Endothelial cell of umbilical vein (primary cell): Measurements from ENCODE around the gene PSAPL1. TPM values are rescaled to one million over a fixed set of nuclear protein-coding genes. Genes with fewer than 3 reads are reported as not detected.

Experiments used
- BruUV-seq: library from RNA; stranded (reverse); fragments of 400-500 nt; replicated peaks from 2 replicates; lab custom pipeline; 2021; lab: Mats Ljungman, UMichigan
- CTCF ChIA-PET: fragments of 300-600, 350-600 bp; sonication (Branson Sonifier 250); formaldehyde crosslinking; loops from one replicate; lab custom pipeline; 2021; ENCODE audit warnings: antibody characterized with exemption, inconsistent platforms; lab: Charles Lee
- POLR2A ChIA-PET: fragments of 300-600, 350-600 bp; sonication (Branson Sonifier 250); formaldehyde crosslinking; loops from one replicate; lab custom pipeline; 2021; ENCODE audit warnings: antibody characterized with exemption, inconsistent platforms; lab: Charles Lee
- DNase-seq: peaks from one replicate; pipeline ENCODE4 v3.0.0-alpha.2; 2011; ENCODE audit warnings: low read depth, low spot score
- FAIRE-seq: peaks from 2 replicates; lab custom pipeline; 2011; peaks lifted over from hg19 to GRCh38; lab: Jason Lieb, UNC
- H2AFZ ChIP-seq: 2 replicates; pipeline ENCODE4 v1.6.0; 2012; ENCODE audit warnings: low read depth, low read length, control low read depth, inconsistent platforms
- H3K27ac ChIP-seq: 2 replicates; pipeline ENCODE4 v1.5.1; 2011; ENCODE audit warnings: low read depth, mild to moderate bottlenecking, control low read depth, low read length, moderate library complexity; ENCODE audit not compliant: insufficient read depth
- H3K27me3 ChIP-seq, 2 experiments: 2 replicates each; pipeline versions ENCODE4 v1.6.0 to v1.6.1; 2011; ENCODE audit warnings: low read length in 2 of 2, mixed read lengths in 1 of 2; ENCODE audit not compliant: control insufficient read depth in 2 of 2, insufficient read depth in 2 of 2
- H3K36me3 ChIP-seq, 2 experiments: 2 replicates in 1 of 2; 3 replicates in 1 of 2; pipeline ENCODE4 v1.5.1; 2011; ENCODE audit warnings: low read length in 2 of 2, mild to moderate bottlenecking in 1 of 2, moderate library complexity in 1 of 2; ENCODE audit not compliant: control insufficient read depth in 2 of 2, insufficient read depth in 2 of 2; ENCODE audit errors: extremely low read depth in 1 of 2
- H3K4me1 ChIP-seq: 3 replicates; pipeline ENCODE4 v1.5.1; 2011; ENCODE audit warnings: mild to moderate bottlenecking, low read length; ENCODE audit not compliant: control insufficient read depth, insufficient read depth; ENCODE audit errors: extremely low read depth
- H3K4me2 ChIP-seq: 2 replicates; pipeline ENCODE4 v1.6.1; 2011; ENCODE audit warnings: low read length, control low read depth, mixed read lengths; ENCODE audit not compliant: insufficient read depth
- H3K4me3 ChIP-seq, 3 experiments: fragments of 200-600 bp in 1 of 3; sonication (generic), shearing (Covaris generic) in 1 of 3; replicated peaks in 1 of 3; 2 replicates each; pipeline ENCODE4 v1.5.1; 2011 to 2016; ENCODE audit warnings: control low read depth in 3 of 3, low read length in 3 of 3, mild to moderate bottlenecking in 2 of 3, inconsistent platforms in 1 of 3, low read depth in 1 of 3, moderate library complexity in 1 of 3; ENCODE audit not compliant: insufficient read depth in 1 of 3
- H3K79me2 ChIP-seq: 2 replicates; pipeline ENCODE4 v1.6.0; 2012; ENCODE audit warnings: low read length, inconsistent platforms; ENCODE audit not compliant: control insufficient read depth, insufficient read depth
- H3K9ac ChIP-seq: replicated peaks from 2 replicates; pipeline ENCODE3; 2011; ENCODE audit warnings: low read length, control low read depth; ENCODE audit not compliant: insufficient read depth; ENCODE audit errors: extremely low read depth
- H3K9me1 ChIP-seq: replicated peaks from 3 replicates; pipeline ENCODE4 v1.6.0; 2011; ENCODE audit warnings: mild to moderate bottlenecking, low read length; ENCODE audit not compliant: control insufficient read depth, insufficient read depth; ENCODE audit errors: extremely low read depth
- H3K9me3 ChIP-seq: replicated peaks from 2 replicates; pipeline ENCODE4 v1.5.1; 2012; ENCODE audit warnings: low read length, inconsistent platforms; ENCODE audit not compliant: control insufficient read depth, insufficient read depth
- H4K20me1 ChIP-seq: replicated peaks from 2 replicates; pipeline ENCODE3; 2011; ENCODE audit warnings: mild to moderate bottlenecking, low read length; ENCODE audit not compliant: control insufficient read depth, insufficient read depth; ENCODE audit errors: extremely low read depth
- EZH2 ChIP-seq: IDR thresholded peaks from 2 replicates; pipeline ENCODE4 v1.6.1; 2012; ENCODE audit warnings: borderline replicate concordance, low read depth, mild to moderate bottlenecking, moderate library complexity, low read length, inconsistent platforms; ENCODE audit not compliant: severe bottlenecking
- FOS ChIP-seq: IDR thresholded peaks from 2 replicates; pipeline ENCODE4 v1.6.1; 2011; ENCODE audit warnings: mild to moderate bottlenecking, low read length, moderate library complexity, borderline replicate concordance; ENCODE audit not compliant: insufficient read depth
- GATA2 ChIP-seq: IDR thresholded peaks from 2 replicates; pipeline ENCODE4 v1.7.0; 2011; ENCODE audit warnings: low read depth, mild to moderate bottlenecking, moderate library complexity, mixed read lengths, low read length; ENCODE audit not compliant: insufficient read length, insufficient read depth
- JUN ChIP-seq: IDR thresholded peaks from 2 replicates; pipeline ENCODE4 v1.6.1; 2011; ENCODE audit warnings: borderline replicate concordance, low read depth; ENCODE audit not compliant: insufficient read length, insufficient read depth
- MYC ChIP-seq: IDR thresholded peaks from one replicate; pipeline ENCODE4 v1.6.1; 2011; ENCODE audit warnings: mild to moderate bottlenecking, low read depth, low read length
- POLR2A ChIP-seq: IDR thresholded peaks from 2 replicates; pipeline ENCODE4 v1.6.1; 2012; ENCODE audit warnings: low read depth, mild to moderate bottlenecking, control low read depth, low read length
- POLR2AphosphoS5 ChIP-seq: IDR thresholded peaks from 2 replicates; pipeline ENCODE4 v1.6.1; 2012; ENCODE audit warnings: low read depth, mild to moderate bottlenecking, control low read depth, low read length, moderate library complexity; ENCODE audit not compliant: insufficient read depth
- dilution Hi-C: fragments of 300-500 bp; cut with MboI; formaldehyde crosslinking; loops from one replicate; pipeline ENCODE4 v1.15.0; 2019; ENCODE audit warnings: low sequenced_read_pairs; ENCODE audit not compliant: extremely low pct_ligation_motif_present
- intact Hi-C: fragments of 100-400 bp; cut with micrococcal nuclease; formaldehyde crosslinking; loops from one replicate; pipeline ENCODE4 v1.10.0; 2022
- polyA plus RNA-seq, 4 experiments: library from polyadenylated mRNA; depleted of rRNA in 3 of 4; stranded (reverse) in 3 of 4; unstranded in 1 of 4; fragments of >200 nt; gene quantifications; 2 replicates each; pipeline versions ENCODE4 v1.2.1 to v1.2.3, GENCODE V29; 2011 to 2012; ENCODE audit warnings: missing spikeins in 1 of 4
- total RNA-seq: library from RNA; stranded (reverse); gene quantifications from 2 replicates; pipeline ENCODE4 v1.2.3, GENCODE V29; 2021
- TF ChIP-seq, protein P1 (sequence below): IDR thresholded peaks from 2 replicates; pipeline ENCODE4 v1.6.1; 2011; ENCODE audit not compliant: insufficient read depth, insufficient read length
- TF ChIP-seq, protein P2 (sequence below), 2 donors: IDR thresholded peaks; 1 replicate in 1 of 2; 2 replicates in 1 of 2; pipeline ENCODE4 v1.5.1; 2011; ENCODE audit warnings: low read length in 2 of 2, mild to moderate bottlenecking in 2 of 2, moderate library complexity in 2 of 2, control low read depth in 1 of 2, inconsistent platforms in 1 of 2, low read depth in 1 of 2; ENCODE audit not compliant: insufficient read depth in 1 of 2; ENCODE audit errors: extremely low read depth in 1 of 2

Gene PSAPL1
- total and polyA plus RNA-seq, 2 donors (not counting 3 experiments of a cell fraction or from before 2014, with no cell fraction given), result not detected

DNA sequence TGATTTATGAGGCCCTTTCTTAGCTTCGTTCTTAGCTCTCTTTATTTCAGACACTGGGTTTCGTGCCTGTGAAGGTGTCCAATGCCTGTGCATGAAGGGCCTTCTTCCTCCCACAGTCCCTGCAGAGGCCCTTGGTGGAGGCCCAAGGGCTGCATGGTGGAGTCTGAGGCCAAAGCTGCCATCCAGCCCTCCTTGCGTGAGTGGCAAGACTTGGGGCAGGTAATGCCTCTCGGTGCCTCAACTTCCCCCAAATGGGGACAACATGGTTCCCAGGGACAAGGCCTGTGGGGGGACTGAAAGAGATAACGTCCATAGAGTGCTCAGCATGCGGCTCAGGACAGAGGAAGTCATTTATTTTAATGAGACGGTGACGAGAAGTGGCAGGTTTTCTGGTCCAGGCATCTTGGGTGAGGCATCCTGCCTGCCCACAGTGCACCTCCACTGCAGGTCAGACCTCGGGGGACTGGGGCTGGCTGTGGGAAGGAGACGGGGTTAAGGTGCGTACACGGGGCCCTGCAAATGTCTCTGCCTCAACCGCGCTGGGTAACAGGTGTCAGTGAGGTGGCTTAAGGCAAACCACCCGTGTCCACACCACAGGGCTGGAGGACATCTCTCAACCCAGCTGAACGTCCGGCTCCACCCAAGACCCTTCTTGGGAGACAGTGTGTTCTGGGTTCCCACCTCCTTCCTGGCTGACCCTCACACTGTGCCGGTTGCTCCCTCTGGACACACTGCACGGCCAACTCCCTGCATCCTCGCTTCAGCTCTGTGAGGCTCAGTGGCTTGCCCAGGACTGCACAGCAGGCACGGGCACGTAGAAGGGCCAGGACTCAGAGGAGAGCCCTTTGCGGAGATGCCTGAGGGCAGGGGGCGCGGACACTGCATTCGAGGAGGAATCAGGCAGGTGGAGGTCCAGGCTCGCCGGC is 50.5 kb downstream of the PSAPL1 start:
- TF ChIP-seq MYC (no peak), POLR2A (no peak), FOS (no peak)
- TF ChIP-seq, protein P1, sequence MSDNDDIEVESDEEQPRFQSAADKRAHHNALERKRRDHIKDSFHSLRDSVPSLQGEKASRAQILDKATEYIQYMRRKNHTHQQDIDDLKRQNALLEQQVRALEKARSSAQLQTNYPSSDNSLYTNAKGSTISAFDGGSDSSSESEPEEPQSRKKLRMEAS, result no peak
- Histone ChIP-seq H3K4me1 (no peaks in the 10 kb centered on the region), H3K9ac (no peak overlapping the region), H3K36me3 (no peaks in the 10 kb centered on the region), H3K27ac (no peak overlapping the region), H3K4me3 (no peak overlapping the region), H2AFZ (no peak overlapping the region), H3K9me1 (no peaks in the 10 kb centered on the region), H3K79me2 (no peaks in the 10 kb centered on the region), H3K4me2 (no peak overlapping the region), H3K9me3 (no peaks in the 10 kb centered on the region), H4K20me1 (no peaks in the 10 kb centered on the region), H3K27me3 (no peaks in the 10 kb centered on the region)
- dilution Hi-C loops (no loop called here), intact Hi-C loops (no loop called here)
- BruUV-seq, result no TSS peak
- DNase-seq, result no peak
- ChIA-PET CTCF (no interaction called here), POLR2A (no interaction called here)
- FAIRE-seq, result no peak

DNA sequence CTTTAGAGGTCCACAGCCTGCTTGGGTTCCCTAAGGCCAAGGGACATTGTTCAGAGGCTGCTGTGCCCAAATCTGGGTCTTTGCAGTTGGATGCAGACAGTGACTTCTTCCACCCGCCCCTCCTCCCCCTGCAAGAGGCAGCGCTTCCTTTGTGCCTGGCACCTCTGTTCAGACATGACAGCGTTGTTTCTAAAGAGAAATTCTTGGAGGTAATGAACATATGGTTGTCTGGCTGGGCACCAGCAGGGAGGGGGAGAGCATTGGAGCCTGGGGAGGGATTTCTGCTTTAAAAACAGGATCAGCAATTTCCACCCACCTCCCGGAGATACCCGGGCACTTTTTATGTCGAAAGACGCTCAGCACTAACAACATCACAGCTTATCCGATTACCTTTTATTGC is 51.5 kb downstream of the PSAPL1 start:
- no peaks in the 10 kb centered on the region for H4K20me1 ChIP-seq
- no peaks in the 10 kb centered on the region for H3K27me3 ChIP-seq
- dilution Hi-C loops, result no loop called here
- H3K9me1 ChIP-seq, result no peaks in the 10 kb centered on the region
- no peak overlapping the region for H3K27ac ChIP-seq
- no peak overlapping the region for H3K9ac ChIP-seq
- ChIA-PET CTCF (no interaction called here), POLR2A (no interaction called here)
- BruUV-seq, result no TSS peak
- intact Hi-C loops, result no loop called here
- FAIRE-seq (no peak), DNase-seq (no peak)
- no peaks in the 10 kb centered on the region for H3K9me3 ChIP-seq
- no peaks in the 10 kb centered on the region for H3K79me2 ChIP-seq
- no peak overlapping the region for H3K4me2 ChIP-seq
- no peak overlapping the region for H3K4me3 ChIP-seq
- no peak overlapping the region for H2AFZ ChIP-seq
- H3K36me3 ChIP-seq, result no peaks in the 10 kb centered on the region
- no peak for TF ChIP-seq MYC
- TF ChIP-seq FOS, result no peak
- TF ChIP-seq, protein P1, result no peak
- TF ChIP-seq, protein P2, sequence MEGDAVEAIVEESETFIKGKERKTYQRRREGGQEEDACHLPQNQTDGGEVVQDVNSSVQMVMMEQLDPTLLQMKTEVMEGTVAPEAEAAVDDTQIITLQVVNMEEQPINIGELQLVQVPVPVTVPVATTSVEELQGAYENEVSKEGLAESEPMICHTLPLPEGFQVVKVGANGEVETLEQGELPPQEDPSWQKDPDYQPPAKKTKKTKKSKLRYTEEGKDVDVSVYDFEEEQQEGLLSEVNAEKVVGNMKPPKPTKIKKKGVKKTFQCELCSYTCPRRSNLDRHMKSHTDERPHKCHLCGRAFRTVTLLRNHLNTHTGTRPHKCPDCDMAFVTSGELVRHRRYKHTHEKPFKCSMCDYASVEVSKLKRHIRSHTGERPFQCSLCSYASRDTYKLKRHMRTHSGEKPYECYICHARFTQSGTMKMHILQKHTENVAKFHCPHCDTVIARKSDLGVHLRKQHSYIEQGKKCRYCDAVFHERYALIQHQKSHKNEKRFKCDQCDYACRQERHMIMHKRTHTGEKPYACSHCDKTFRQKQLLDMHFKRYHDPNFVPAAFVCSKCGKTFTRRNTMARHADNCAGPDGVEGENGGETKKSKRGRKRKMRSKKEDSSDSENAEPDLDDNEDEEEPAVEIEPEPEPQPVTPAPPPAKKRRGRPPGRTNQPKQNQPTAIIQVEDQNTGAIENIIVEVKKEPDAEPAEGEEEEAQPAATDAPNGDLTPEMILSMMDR (IDR thresholded peaks at IDR 0.05; ENCODE audit: extremely low read depth in 1 of 2, insufficient read depth in 1 of 2, low read depth in 1 of 2, low read length in 2 of 2), result no peak
- TF ChIP-seq EZH2, result no peak
- TF ChIP-seq POLR2AphosphoS5, result no peak
- no peak for TF ChIP-seq JUN
- TF ChIP-seq POLR2A, result no peak
- TF ChIP-seq GATA2, result no peak
- no peaks in the 10 kb centered on the region for H3K4me1 ChIP-seq
